ENCODE measurements around the gene MYL12B.

DNA sequence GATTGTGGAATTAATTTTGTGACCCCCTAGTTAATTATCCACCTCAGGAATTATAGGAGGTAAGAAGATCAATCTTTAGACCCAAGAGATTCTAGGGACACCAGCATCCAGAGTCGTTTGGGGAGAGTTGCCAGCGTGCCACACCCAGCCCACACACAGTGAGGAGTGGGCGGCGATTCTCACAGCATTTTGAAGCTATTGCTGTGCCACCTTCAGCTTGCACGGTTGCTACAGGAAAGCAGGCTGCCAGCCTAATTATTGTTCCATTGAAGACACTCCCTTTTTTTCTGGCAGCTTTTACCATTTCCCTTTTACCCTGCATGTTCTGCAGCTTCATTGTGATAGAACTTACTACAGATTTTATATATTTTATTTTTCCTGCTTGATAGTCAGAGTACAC, 27.5 kb upstream of the MYL12B start:
- TF ChIP-seq, protein P1, sequence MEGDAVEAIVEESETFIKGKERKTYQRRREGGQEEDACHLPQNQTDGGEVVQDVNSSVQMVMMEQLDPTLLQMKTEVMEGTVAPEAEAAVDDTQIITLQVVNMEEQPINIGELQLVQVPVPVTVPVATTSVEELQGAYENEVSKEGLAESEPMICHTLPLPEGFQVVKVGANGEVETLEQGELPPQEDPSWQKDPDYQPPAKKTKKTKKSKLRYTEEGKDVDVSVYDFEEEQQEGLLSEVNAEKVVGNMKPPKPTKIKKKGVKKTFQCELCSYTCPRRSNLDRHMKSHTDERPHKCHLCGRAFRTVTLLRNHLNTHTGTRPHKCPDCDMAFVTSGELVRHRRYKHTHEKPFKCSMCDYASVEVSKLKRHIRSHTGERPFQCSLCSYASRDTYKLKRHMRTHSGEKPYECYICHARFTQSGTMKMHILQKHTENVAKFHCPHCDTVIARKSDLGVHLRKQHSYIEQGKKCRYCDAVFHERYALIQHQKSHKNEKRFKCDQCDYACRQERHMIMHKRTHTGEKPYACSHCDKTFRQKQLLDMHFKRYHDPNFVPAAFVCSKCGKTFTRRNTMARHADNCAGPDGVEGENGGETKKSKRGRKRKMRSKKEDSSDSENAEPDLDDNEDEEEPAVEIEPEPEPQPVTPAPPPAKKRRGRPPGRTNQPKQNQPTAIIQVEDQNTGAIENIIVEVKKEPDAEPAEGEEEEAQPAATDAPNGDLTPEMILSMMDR (IDR thresholded peaks at IDR 0.05 in 8 of 11, conservative IDR thresholded peaks at IDR 0.05 in 3 of 11): no peak
- TF ChIP-seq POLR2A (IDR thresholded peaks at IDR 0.05): no peak

All from spleen (tissue), 7 donors.